Measurements from ENCODE around the gene LDHAL6B.

GRCh38 chr15:59252137-59252536 is 45.5 kb downstream of the LDHAL6B start:
- TF ChIP-seq CTCF (IDR thresholded peaks at IDR 0.05) (no peak), POLR2A (IDR thresholded peaks at IDR 0.05) (no peak)
